WTC11 (cell line): ENCODE results near the gene RABEP2. TPM values are rescaled to one million over a fixed set of nuclear protein-coding genes. Genes with fewer than 3 reads are reported as not detected.

Experiments
- ATAC-seq: fragments of 200-7000 bp; cut with Tn5 transposase; 2 replicates; pipeline ENCODE4 v1.10.0; 2021; ENCODE audit warnings: mild to moderate bottlenecking, moderate library complexity
- CTCF ChIA-PET: fragments of 300-600 bp; sonication (Branson Sonifier 250); formaldehyde crosslinking; loops from one replicate; lab custom pipeline; 2021; ENCODE audit warnings: antibody characterized with exemption; lab: Charles Lee
- POLR2A ChIA-PET: fragments of 350-600 bp; sonication (Branson Sonifier 250); formaldehyde crosslinking; loops from one replicate; lab custom pipeline; 2021; ENCODE audit warnings: antibody characterized with exemption; lab: Charles Lee
- DNase-seq: peaks from one replicate; pipeline ENCODE4 v3.0.0; 2021; ENCODE audit warnings: low spot score
- H3K27ac Mint-ChIP-seq: 2 replicates; pipeline ENCODE4 v1.8.0; 2021; ENCODE audit warnings: mixed read lengths
- H3K27me3 Mint-ChIP-seq: 2 replicates; pipeline ENCODE4 v1.8.0; 2021; ENCODE audit warnings: low read depth, mild to moderate bottlenecking, moderate library complexity, mixed read lengths
- H3K36me3 Mint-ChIP-seq: 2 replicates; pipeline ENCODE4 v1.8.0; 2021; ENCODE audit warnings: mixed read lengths
- H3K4me1 Mint-ChIP-seq: 2 replicates; pipeline ENCODE4 v1.8.0; 2022; ENCODE audit warnings: mixed read lengths
- H3K4me3 Mint-ChIP-seq: 2 replicates; pipeline ENCODE4 v1.8.0; 2021; ENCODE audit warnings: mild to moderate bottlenecking, moderate library complexity, mixed read lengths
- H3K9me3 Mint-ChIP-seq: 2 replicates; pipeline ENCODE4 v1.8.0; 2021; ENCODE audit warnings: mixed read lengths
- ESRRA ChIP-seq: sonication (generic); formaldehyde crosslinking; IDR thresholded peaks from 2 replicates; pipeline ENCODE4 v1.8.1; 2022; ENCODE audit warnings: mild to moderate bottlenecking, missing genetic modification reagents, borderline replicate concordance
- FOXK1 ChIP-seq: sonication (generic); formaldehyde crosslinking; IDR thresholded peaks from 2 replicates; pipeline ENCODE4 v1.8.0; 2022; ENCODE audit warnings: mild to moderate bottlenecking, moderate library complexity, missing genetic modification reagents
- GABPB1 ChIP-seq: sonication (generic); formaldehyde crosslinking; IDR thresholded peaks from 2 replicates; pipeline ENCODE4 v1.8.1; 2023; ENCODE audit warnings: mild to moderate bottlenecking, missing genetic modification reagents
- GRHL2 ChIP-seq: fragments of 250-450 bp; sonication (Bioruptor Pico); IDR thresholded peaks from 2 replicates; pipeline ENCODE4 v1.8.0; 2022; ENCODE audit warnings: mild to moderate bottlenecking, moderate library complexity; ENCODE audit not compliant: insufficient replicate concordance, severe bottlenecking
- GTF2I ChIP-seq: fragments of 250-450 bp; sonication (Bioruptor Pico); conservative IDR thresholded peaks from 2 replicates; pipeline ENCODE4 v1.4.0; 2021; ENCODE audit warnings: mild to moderate bottlenecking
- IRF2 ChIP-seq: sonication (generic); formaldehyde crosslinking; IDR thresholded peaks from 2 replicates; pipeline ENCODE4 v1.8.0; 2022; ENCODE audit warnings: low read depth, missing genetic modification reagents, borderline replicate concordance
- JUN ChIP-seq: sonication (generic); formaldehyde crosslinking; IDR thresholded peaks from 2 replicates; pipeline ENCODE4 v1.8.0; 2023; ENCODE audit warnings: mild to moderate bottlenecking, missing genetic modification reagents
- KAT7 ChIP-seq: sonication (generic); formaldehyde crosslinking; IDR thresholded peaks from 2 replicates; pipeline ENCODE4 v1.8.1; 2023; ENCODE audit warnings: missing genetic modification reagents, mild to moderate bottlenecking, borderline replicate concordance
- NFE2L1 ChIP-seq: sonication (generic); formaldehyde crosslinking; IDR thresholded peaks from 2 replicates; pipeline ENCODE4 v1.8.1; 2023; ENCODE audit warnings: missing genetic modification reagents
- SMAD4 ChIP-seq: sonication (generic); formaldehyde crosslinking; IDR thresholded peaks from 2 replicates; pipeline ENCODE4 v1.8.0; 2022; ENCODE audit warnings: mild to moderate bottlenecking, missing genetic modification reagents
- SP1 ChIP-seq: sonication (generic); formaldehyde crosslinking; conservative IDR thresholded peaks from 2 replicates; pipeline ENCODE4 v1.8.1; 2022; ENCODE audit warnings: missing genetic modification reagents
- TEAD1 ChIP-seq: sonication (generic); formaldehyde crosslinking; IDR thresholded peaks from 2 replicates; pipeline ENCODE4 v1.8.0; 2022; ENCODE audit warnings: mild to moderate bottlenecking, missing genetic modification reagents
- TEAD4 ChIP-seq: sonication (generic); formaldehyde crosslinking; IDR thresholded peaks from 2 replicates; pipeline ENCODE4 v1.8.0; 2022; ENCODE audit warnings: mild to moderate bottlenecking, missing genetic modification reagents
- ZNF121 ChIP-seq: sonication (generic); formaldehyde crosslinking; IDR thresholded peaks from 2 replicates; pipeline ENCODE4 v1.8.0; 2023; ENCODE audit warnings: missing genetic modification reagents
- ZNF219 ChIP-seq: sonication (generic); formaldehyde crosslinking; IDR thresholded peaks from 2 replicates; pipeline ENCODE4 v1.8.0; 2023; ENCODE audit warnings: missing genetic modification reagents, mild to moderate bottlenecking, borderline replicate concordance
- ZNF232 ChIP-seq: sonication (generic); formaldehyde crosslinking; IDR thresholded peaks from 2 replicates; pipeline ENCODE4 v1.8.0; 2022; ENCODE audit warnings: mild to moderate bottlenecking, missing genetic modification reagents
- ZNF317 ChIP-seq: sonication (generic); formaldehyde crosslinking; IDR thresholded peaks from 2 replicates; pipeline ENCODE4 v1.8.1; 2023; ENCODE audit warnings: low read depth, mild to moderate bottlenecking, moderate library complexity, missing genetic modification reagents, borderline replicate concordance
- total RNA-seq: library from RNA; stranded (reverse); gene quantifications from 3 replicates; pipeline ENCODE4 v1.2.3, GENCODE V29; 2021
- TF ChIP-seq, protein P1 (sequence below): sonication (generic); formaldehyde crosslinking; IDR thresholded peaks from 2 replicates; pipeline ENCODE4 v1.8.0; 2022; ENCODE audit warnings: mild to moderate bottlenecking, missing genetic modification reagents
- TF ChIP-seq, protein P2 (sequence below): sonication (generic); formaldehyde crosslinking; IDR thresholded peaks from 2 replicates; pipeline ENCODE4 v1.8.0; 2022; ENCODE audit warnings: mild to moderate bottlenecking, missing genetic modification reagents
- TF ChIP-seq, protein P3 (sequence below): sonication (generic); formaldehyde crosslinking; IDR thresholded peaks from 2 replicates; pipeline ENCODE4 v1.8.0; 2022; ENCODE audit warnings: mild to moderate bottlenecking, missing genetic modification reagents
- TF ChIP-seq, protein P4 (sequence below): sonication (generic); formaldehyde crosslinking; IDR thresholded peaks from 2 replicates; pipeline ENCODE4 v1.8.1; 2022; ENCODE audit warnings: mild to moderate bottlenecking, missing genetic modification reagents, moderate library complexity, borderline replicate concordance
- TF ChIP-seq, protein P5 (sequence below): fragments of 250-450 bp; sonication (Bioruptor Pico); conservative IDR thresholded peaks from 2 replicates; pipeline ENCODE4 v1.9.0; 2021; ENCODE audit warnings: mild to moderate bottlenecking
- TF ChIP-seq, protein P6 (sequence below): sonication (generic); formaldehyde crosslinking; IDR thresholded peaks from 2 replicates; pipeline ENCODE4 v1.8.0; 2023; ENCODE audit warnings: missing genetic modification reagents, mild to moderate bottlenecking, borderline replicate concordance
- TF ChIP-seq, protein P7 (sequence below): fragments of 250-450 bp; sonication (Bioruptor Pico); IDR thresholded peaks from 2 replicates; pipeline ENCODE4 v1.8.0; 2021; ENCODE audit warnings: mild to moderate bottlenecking
- TF ChIP-seq, protein P8 (sequence below): sonication (generic); formaldehyde crosslinking; IDR thresholded peaks from 2 replicates; pipeline ENCODE4 v1.8.1; 2023; ENCODE audit warnings: mild to moderate bottlenecking, missing genetic modification reagents, moderate library complexity

Gene RABEP2
- total RNA-seq, 1 experiment from 2014 or later, result 24.0 TPM

DNA sequence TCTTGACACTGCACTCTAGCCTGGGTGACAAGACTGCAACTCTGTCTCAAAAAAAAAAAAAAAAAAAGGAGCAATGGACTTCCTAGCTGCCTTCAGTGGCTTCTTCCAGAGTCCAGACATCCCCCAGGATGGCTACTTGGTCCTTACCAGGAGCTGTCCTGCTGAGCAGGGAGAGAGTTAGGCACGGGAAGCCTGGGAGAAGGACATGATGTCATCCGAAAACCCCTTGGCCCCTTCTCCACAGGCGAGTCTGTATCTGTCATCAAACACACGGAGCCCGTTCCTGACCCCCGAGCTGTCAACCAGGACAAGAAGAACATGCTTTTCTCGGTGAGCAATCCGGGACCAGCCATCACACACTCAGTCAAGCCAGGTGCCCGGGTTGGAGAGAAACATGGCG is 38.1 kb downstream of the RABEP2 start (continued):
- TF ChIP-seq ESRRA (CRISPR knock-in tag), result no peak
- TF ChIP-seq ZNF232 (CRISPR knock-in tag), result no peak
- TF ChIP-seq KAT7 (CRISPR knock-in tag), result no peak
- TF ChIP-seq SP1, result no peak
- TF ChIP-seq, protein P1, sequence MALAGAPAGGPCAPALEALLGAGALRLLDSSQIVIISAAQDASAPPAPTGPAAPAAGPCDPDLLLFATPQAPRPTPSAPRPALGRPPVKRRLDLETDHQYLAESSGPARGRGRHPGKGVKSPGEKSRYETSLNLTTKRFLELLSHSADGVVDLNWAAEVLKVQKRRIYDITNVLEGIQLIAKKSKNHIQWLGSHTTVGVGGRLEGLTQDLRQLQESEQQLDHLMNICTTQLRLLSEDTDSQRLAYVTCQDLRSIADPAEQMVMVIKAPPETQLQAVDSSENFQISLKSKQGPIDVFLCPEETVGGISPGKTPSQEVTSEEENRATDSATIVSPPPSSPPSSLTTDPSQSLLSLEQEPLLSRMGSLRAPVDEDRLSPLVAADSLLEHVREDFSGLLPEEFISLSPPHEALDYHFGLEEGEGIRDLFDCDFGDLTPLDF (CRISPR knock-in tag), result no peak
- no peak for TF ChIP-seq FOXK1
- TF ChIP-seq NFE2L1 (CRISPR knock-in tag), result no peak
- no peak for TF ChIP-seq GTF2I (CRISPR knock-in tag)
- no peak for TF ChIP-seq ZNF121 (CRISPR knock-in tag)
- TF ChIP-seq IRF2 (CRISPR knock-in tag), result no peak
- no peak for TF ChIP-seq ZNF219 (CRISPR knock-in tag)

DNA sequence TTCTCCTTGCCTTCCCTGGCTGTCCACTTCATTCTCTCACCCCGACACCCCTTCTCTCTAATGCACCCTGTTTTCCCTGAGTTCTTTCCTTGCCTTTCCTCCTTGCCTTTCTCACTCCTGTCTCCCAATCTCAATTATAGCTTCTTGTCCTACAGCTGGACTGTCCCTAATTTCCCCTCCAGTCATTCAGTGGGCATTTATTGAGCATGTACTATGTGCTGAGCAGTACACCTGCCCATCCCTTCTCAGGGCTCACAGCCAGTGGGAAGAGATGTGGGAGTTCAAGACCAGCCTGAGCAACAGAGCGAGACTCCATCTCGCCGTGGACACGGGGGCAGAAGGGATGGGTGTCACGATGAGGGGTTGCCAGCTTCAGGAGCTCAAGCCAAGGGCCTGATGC is 41.0 kb downstream of the RABEP2 start:
- ChIA-PET POLR2A (no interaction called here), CTCF (interaction anchor here (0.5 kb wide), 2 partner anchors 26 to 759 kb away, joined by 3 to 5 read pairs; no protein-coding TSS in a partner anchor)
- Mint-ChIP-seq H3K9me3 (no peaks in the 10 kb centered on the region), H3K27ac (peak overlapping the region; percentile 39; the same call in 1 of the 2 replicates), H3K27me3 (peaks cover 28% of the 10 kb centered on the region), H3K4me3 (no peak overlapping the region), H3K4me1 (peaks cover 26% of the 10 kb centered on the region), H3K36me3 (no peaks in the 10 kb centered on the region)
- no peak for ATAC-seq
- no peak for DNase-seq
- TF ChIP-seq, protein P2, sequence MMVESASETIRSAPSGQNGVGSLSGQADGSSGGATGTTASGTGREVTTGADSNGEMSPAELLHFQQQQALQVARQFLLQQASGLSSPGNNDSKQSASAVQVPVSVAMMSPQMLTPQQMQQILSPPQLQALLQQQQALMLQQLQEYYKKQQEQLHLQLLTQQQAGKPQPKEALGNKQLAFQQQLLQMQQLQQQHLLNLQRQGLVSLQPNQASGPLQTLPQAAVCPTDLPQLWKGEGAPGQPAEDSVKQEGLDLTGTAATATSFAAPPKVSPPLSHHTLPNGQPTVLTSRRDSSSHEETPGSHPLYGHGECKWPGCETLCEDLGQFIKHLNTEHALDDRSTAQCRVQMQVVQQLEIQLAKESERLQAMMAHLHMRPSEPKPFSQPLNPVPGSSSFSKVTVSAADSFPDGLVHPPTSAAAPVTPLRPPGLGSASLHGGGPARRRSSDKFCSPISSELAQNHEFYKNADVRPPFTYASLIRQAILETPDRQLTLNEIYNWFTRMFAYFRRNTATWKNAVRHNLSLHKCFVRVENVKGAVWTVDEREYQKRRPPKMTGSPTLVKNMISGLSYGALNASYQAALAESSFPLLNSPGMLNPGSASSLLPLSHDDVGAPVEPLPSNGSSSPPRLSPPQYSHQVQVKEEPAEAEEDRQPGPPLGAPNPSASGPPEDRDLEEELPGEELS (CRISPR knock-in tag), result no peak
- TF ChIP-seq, protein P3, sequence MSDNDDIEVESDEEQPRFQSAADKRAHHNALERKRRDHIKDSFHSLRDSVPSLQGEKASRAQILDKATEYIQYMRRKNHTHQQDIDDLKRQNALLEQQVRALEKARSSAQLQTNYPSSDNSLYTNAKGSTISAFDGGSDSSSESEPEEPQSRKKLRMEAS (CRISPR knock-in tag), result no peak
- TF ChIP-seq GABPB1, result no peak
- TF ChIP-seq, protein P4, sequence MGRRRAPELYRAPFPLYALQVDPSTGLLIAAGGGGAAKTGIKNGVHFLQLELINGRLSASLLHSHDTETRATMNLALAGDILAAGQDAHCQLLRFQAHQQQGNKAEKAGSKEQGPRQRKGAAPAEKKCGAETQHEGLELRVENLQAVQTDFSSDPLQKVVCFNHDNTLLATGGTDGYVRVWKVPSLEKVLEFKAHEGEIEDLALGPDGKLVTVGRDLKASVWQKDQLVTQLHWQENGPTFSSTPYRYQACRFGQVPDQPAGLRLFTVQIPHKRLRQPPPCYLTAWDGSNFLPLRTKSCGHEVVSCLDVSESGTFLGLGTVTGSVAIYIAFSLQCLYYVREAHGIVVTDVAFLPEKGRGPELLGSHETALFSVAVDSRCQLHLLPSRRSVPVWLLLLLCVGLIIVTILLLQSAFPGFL, result no peak
- TF ChIP-seq GRHL2 (CRISPR knock-in tag), result no peak
- TF ChIP-seq, protein P5, sequence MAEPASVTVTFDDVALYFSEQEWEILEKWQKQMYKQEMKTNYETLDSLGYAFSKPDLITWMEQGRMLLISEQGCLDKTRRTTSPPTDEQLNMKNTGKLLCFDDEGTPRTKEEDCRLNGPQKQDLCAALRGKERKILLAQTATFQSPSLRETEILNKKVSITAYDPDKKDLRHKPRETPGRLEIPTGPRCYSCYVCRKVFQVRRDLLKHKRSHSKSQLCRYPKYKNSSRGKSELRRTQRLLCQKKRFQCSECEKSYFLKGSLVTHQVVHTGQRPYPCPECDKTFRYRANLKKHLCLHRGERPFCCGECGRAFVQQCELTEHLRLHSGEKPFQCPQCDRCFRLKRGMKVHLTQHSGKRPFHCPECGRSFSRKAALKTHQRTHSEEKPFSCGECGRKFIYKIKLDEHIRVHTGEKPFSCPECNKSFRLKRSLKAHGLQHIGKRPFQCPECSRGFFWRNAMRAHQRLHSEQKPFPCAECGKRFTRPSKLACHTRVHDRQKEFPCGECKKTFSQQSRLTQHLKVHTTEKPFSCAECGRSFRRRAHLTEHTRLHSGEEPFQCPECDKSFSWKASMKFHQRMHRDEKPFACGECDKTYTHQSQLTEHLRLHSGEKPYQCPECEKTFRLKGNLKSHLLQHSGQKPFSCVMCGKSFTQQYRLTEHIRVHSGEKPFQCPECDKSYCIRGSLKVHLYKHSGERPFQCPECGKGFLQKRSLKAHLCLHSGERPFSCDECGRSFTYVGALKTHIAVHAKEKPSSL, result no peak
- TF ChIP-seq TEAD4 (CRISPR knock-in tag), result no peak
- TF ChIP-seq, protein P6, sequence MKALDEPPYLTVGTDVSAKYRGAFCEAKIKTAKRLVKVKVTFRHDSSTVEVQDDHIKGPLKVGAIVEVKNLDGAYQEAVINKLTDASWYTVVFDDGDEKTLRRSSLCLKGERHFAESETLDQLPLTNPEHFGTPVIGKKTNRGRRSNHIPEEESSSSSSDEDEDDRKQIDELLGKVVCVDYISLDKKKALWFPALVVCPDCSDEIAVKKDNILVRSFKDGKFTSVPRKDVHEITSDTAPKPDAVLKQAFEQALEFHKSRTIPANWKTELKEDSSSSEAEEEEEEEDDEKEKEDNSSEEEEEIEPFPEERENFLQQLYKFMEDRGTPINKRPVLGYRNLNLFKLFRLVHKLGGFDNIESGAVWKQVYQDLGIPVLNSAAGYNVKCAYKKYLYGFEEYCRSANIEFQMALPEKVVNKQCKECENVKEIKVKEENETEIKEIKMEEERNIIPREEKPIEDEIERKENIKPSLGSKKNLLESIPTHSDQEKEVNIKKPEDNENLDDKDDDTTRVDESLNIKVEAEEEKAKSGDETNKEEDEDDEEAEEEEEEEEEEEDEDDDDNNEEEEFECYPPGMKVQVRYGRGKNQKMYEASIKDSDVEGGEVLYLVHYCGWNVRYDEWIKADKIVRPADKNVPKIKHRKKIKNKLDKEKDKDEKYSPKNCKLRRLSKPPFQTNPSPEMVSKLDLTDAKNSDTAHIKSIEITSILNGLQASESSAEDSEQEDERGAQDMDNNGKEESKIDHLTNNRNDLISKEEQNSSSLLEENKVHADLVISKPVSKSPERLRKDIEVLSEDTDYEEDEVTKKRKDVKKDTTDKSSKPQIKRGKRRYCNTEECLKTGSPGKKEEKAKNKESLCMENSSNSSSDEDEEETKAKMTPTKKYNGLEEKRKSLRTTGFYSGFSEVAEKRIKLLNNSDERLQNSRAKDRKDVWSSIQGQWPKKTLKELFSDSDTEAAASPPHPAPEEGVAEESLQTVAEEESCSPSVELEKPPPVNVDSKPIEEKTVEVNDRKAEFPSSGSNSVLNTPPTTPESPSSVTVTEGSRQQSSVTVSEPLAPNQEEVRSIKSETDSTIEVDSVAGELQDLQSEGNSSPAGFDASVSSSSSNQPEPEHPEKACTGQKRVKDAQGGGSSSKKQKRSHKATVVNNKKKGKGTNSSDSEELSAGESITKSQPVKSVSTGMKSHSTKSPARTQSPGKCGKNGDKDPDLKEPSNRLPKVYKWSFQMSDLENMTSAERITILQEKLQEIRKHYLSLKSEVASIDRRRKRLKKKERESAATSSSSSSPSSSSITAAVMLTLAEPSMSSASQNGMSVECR (CRISPR knock-in tag), result no peak
- TF ChIP-seq TEAD1 (CRISPR knock-in tag), result no peak
- TF ChIP-seq, protein P7, sequence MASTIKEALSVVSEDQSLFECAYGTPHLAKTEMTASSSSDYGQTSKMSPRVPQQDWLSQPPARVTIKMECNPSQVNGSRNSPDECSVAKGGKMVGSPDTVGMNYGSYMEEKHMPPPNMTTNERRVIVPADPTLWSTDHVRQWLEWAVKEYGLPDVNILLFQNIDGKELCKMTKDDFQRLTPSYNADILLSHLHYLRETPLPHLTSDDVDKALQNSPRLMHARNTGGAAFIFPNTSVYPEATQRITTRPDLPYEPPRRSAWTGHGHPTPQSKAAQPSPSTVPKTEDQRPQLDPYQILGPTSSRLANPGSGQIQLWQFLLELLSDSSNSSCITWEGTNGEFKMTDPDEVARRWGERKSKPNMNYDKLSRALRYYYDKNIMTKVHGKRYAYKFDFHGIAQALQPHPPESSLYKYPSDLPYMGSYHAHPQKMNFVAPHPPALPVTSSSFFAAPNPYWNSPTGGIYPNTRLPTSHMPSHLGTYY (CRISPR knock-in tag), result no peak
- TF ChIP-seq SMAD4 (CRISPR knock-in tag), result no peak
- TF ChIP-seq ZNF317 (CRISPR knock-in tag), result no peak
- TF ChIP-seq JUN (CRISPR knock-in tag), result no peak
- TF ChIP-seq, protein P8, sequence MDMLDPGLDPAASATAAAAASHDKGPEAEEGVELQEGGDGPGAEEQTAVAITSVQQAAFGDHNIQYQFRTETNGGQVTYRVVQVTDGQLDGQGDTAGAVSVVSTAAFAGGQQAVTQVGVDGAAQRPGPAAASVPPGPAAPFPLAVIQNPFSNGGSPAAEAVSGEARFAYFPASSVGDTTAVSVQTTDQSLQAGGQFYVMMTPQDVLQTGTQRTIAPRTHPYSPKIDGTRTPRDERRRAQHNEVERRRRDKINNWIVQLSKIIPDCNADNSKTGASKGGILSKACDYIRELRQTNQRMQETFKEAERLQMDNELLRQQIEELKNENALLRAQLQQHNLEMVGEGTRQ, result no peak
- TF ChIP-seq ESRRA (CRISPR knock-in tag), result no peak
